Activated B cell treated with CpG ODN at 0.5 μM for 24 hours (primary cell): ENCODE measurements around the gene SPAG16. TPM values are rescaled to one million over a fixed set of nuclear protein-coding genes. Genes with fewer than 3 reads are reported as not detected.

ENCODE experiments used
- ATAC-seq: fragments of 200-7000 bp; cut with Tn5 transposase; one replicate; pipeline ENCODE4 v1.10.0; 2021; ENCODE audit warnings: low read depth, mild to moderate bottlenecking, moderate library complexity
- CTCF ChIA-PET: fragments of 350-600 bp; sonication (Branson Sonifier 250); formaldehyde crosslinking; loops from one replicate; lab custom pipeline; 2021; ENCODE audit warnings: antibody characterized with exemption; lab: Charles Lee
- POLR2A ChIA-PET: fragments of 350-600 bp; sonication (Branson Sonifier 250); formaldehyde crosslinking; loops from one replicate; lab custom pipeline; 2021; ENCODE audit warnings: antibody characterized with exemption; lab: Charles Lee
- DNase-seq: peaks from one replicate; pipeline ENCODE4 v3.0.0; 2022
- H3K27ac Mint-ChIP-seq: one replicate; pipeline ENCODE4 v1.8.0; 2020; ENCODE audit warnings: mixed read lengths
- H3K27me3 Mint-ChIP-seq: one replicate; pipeline ENCODE4 v1.8.0; 2021; ENCODE audit warnings: mixed read lengths
- H3K36me3 Mint-ChIP-seq: one replicate; pipeline ENCODE4 v1.8.0; 2021; ENCODE audit warnings: low read depth, mixed read lengths
- H3K4me1 Mint-ChIP-seq: one replicate; pipeline ENCODE4 v1.8.0; 2021; ENCODE audit warnings: mixed read lengths
- H3K4me3 Mint-ChIP-seq: one replicate; pipeline ENCODE4 v1.8.0; 2020; ENCODE audit warnings: mild to moderate bottlenecking, mixed read lengths
- H3K9me3 Mint-ChIP-seq: one replicate; pipeline ENCODE4 v1.8.0; 2020; ENCODE audit warnings: mixed read lengths
- CTCF ChIP-seq: fragments of 200-600 bp; IDR thresholded peaks from one replicate; pipeline ENCODE4 v1.8.0; 2022; ENCODE audit warnings: antibody characterized with exemption, mild to moderate bottlenecking
- intact Hi-C: fragments of 100-400 bp; cut with micrococcal nuclease; formaldehyde crosslinking; loops from one replicate; pipeline ENCODE4 v1.15.1; 2024
- total RNA-seq: library from RNA; stranded (reverse); gene quantifications from 2 replicates; pipeline ENCODE4 v1.2.3, GENCODE V29; 2022

SPAG16 gene
- total RNA-seq, 1 donor from 2014 or later: 11.2 TPM

- no peaks in the 10 kb centered on the region for H3K27me3 Mint-ChIP-seq
- H3K36me3 Mint-ChIP-seq: no peaks in the 10 kb centered on the region
- ChIA-PET POLR2A (no interaction called here), CTCF (no interaction called here)
- no peak overlapping the region for H3K4me3 Mint-ChIP-seq
- no peaks in the 10 kb centered on the region for H3K4me1 Mint-ChIP-seq
- no peak for ATAC-seq
- no peak for TF ChIP-seq CTCF
- intact Hi-C loops: no loop called here
- H3K9me3 Mint-ChIP-seq: peaks cover 3% of the 10 kb centered on the region
- no peak for DNase-seq
- H3K27ac Mint-ChIP-seq: no peak overlapping the region
These were observed 948.9 kb downstream of the SPAG16 start for GRCh38 chr2:214233164-214233563.

GRCh38 chr2:214242797-214243196, 958.5 kb downstream of the SPAG16 start:
- H3K36me3 Mint-ChIP-seq: no peaks in the 10 kb centered on the region
- intact Hi-C loops: no loop called here
- no peaks in the 10 kb centered on the region for H3K4me1 Mint-ChIP-seq
- no peak overlapping the region for H3K4me3 Mint-ChIP-seq
- H3K27ac Mint-ChIP-seq: no peak overlapping the region
- no peaks in the 10 kb centered on the region for H3K27me3 Mint-ChIP-seq
- no peak for DNase-seq
- POLR2A ChIA-PET: no interaction called here
- H3K9me3 Mint-ChIP-seq: no peaks in the 10 kb centered on the region
- no peak for ATAC-seq
- TF ChIP-seq CTCF: no peak
- CTCF ChIA-PET: no interaction called here

GRCh38 chr2:214244847-214245246, 960.6 kb downstream of the SPAG16 start:
- intact Hi-C loops: no loop called here
- POLR2A ChIA-PET: no interaction called here
- H3K4me1 Mint-ChIP-seq: no peaks in the 10 kb centered on the region
- H3K36me3 Mint-ChIP-seq: no peaks in the 10 kb centered on the region
- ATAC-seq: no peak
- CTCF ChIA-PET: no interaction called here
- no peak overlapping the region for H3K4me3 Mint-ChIP-seq
- no peak for TF ChIP-seq CTCF
- DNase-seq: no peak
- H3K9me3 Mint-ChIP-seq: no peaks in the 10 kb centered on the region
- no peak overlapping the region for H3K27ac Mint-ChIP-seq
- no peaks in the 10 kb centered on the region for H3K27me3 Mint-ChIP-seq

GRCh38 chr2:214246417-214246816, 962.2 kb downstream of the SPAG16 start:
- DNase-seq: no peak
- Mint-ChIP-seq H3K36me3 (no peaks in the 10 kb centered on the region), H3K4me3 (no peak overlapping the region), H3K4me1 (no peaks in the 10 kb centered on the region), H3K27me3 (no peaks in the 10 kb centered on the region), H3K9me3 (no peaks in the 10 kb centered on the region), H3K27ac (no peak overlapping the region)
- TF ChIP-seq CTCF: no peak
- CTCF ChIA-PET: no interaction called here
- intact Hi-C loops: no loop called here
- ATAC-seq: no peak
- POLR2A ChIA-PET: no interaction called here

GRCh38 chr2:214247531-214247930, 963.3 kb downstream of the SPAG16 start:
- Mint-ChIP-seq H3K9me3 (no peaks in the 10 kb centered on the region), H3K27ac (no peak overlapping the region), H3K4me3 (no peak overlapping the region), H3K36me3 (no peaks in the 10 kb centered on the region), H3K27me3 (no peaks in the 10 kb centered on the region), H3K4me1 (no peaks in the 10 kb centered on the region)
- CTCF ChIA-PET: no interaction called here
- ATAC-seq: no peak
- intact Hi-C loops: no loop called here
- POLR2A ChIA-PET: no interaction called here
- DNase-seq: no peak
- no peak for TF ChIP-seq CTCF
